PFSK-1 (cell line): ENCODE results near the gene RYR3.

Source experiments
- FOXP2 ChIP-seq: optimal IDR thresholded peaks from 2 replicates; pipeline ENCODE3; 2011; ENCODE audit warnings: borderline replicate concordance, control low read depth, inconsistent platforms; ENCODE audit not compliant: insufficient read depth; ENCODE audit errors: extremely low read length, extremely low read depth
- POLR2AphosphoS5 ChIP-seq: IDR thresholded peaks from 2 replicates; pipeline ENCODE4 v1.6.1; 2012; ENCODE audit warnings: low read depth, mild to moderate bottlenecking, control low read depth, low read length, moderate library complexity
- SIN3A ChIP-seq: IDR thresholded peaks from 2 replicates; pipeline ENCODE4 v1.6.1; 2012; ENCODE audit warnings: mild to moderate bottlenecking, low read length, moderate library complexity, borderline replicate concordance; ENCODE audit not compliant: insufficient read depth
- TAF1 ChIP-seq: IDR thresholded peaks from 2 replicates; pipeline ENCODE4 v1.6.1; 2012; ENCODE audit warnings: low read length, control low read depth, borderline replicate concordance; ENCODE audit not compliant: insufficient read depth
- TF ChIP-seq, protein P1 (sequence below), 2 experiments: IDR thresholded peaks; 2 replicates each; pipeline versions ENCODE4 v1.6.1 to v1.8.0; 2011 to 2012; ENCODE audit warnings: low read depth in 2 of 2, low read length in 2 of 2, control low read depth in 1 of 2, inconsistent platforms in 1 of 2, mild to moderate bottlenecking in 1 of 2, moderate library complexity in 1 of 2; ENCODE audit not compliant: insufficient read depth in 1 of 2

The RYR3 gene

DNA sequence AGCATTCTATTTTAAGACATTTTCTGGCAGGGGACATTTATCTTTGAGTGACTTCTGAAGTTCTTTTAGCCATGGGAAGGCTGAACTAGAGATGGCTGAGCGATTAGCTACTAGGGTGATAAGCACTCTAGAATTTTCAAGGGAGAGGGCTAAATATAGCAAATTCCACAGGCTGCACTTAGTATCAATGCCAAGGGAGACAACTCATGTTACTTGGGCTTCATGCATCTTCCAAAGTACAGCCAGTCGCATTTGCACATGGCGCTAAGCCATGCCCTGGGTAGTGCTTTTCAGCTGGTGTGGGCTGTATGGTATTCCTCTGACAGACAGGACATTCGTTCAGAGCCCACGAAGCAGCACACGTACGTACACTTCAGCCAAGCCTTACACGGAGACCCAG, 69.6 kb downstream of the RYR3 start:
- no peak for TF ChIP-seq TAF1
- no peak for TF ChIP-seq SIN3A
- TF ChIP-seq, protein P1, sequence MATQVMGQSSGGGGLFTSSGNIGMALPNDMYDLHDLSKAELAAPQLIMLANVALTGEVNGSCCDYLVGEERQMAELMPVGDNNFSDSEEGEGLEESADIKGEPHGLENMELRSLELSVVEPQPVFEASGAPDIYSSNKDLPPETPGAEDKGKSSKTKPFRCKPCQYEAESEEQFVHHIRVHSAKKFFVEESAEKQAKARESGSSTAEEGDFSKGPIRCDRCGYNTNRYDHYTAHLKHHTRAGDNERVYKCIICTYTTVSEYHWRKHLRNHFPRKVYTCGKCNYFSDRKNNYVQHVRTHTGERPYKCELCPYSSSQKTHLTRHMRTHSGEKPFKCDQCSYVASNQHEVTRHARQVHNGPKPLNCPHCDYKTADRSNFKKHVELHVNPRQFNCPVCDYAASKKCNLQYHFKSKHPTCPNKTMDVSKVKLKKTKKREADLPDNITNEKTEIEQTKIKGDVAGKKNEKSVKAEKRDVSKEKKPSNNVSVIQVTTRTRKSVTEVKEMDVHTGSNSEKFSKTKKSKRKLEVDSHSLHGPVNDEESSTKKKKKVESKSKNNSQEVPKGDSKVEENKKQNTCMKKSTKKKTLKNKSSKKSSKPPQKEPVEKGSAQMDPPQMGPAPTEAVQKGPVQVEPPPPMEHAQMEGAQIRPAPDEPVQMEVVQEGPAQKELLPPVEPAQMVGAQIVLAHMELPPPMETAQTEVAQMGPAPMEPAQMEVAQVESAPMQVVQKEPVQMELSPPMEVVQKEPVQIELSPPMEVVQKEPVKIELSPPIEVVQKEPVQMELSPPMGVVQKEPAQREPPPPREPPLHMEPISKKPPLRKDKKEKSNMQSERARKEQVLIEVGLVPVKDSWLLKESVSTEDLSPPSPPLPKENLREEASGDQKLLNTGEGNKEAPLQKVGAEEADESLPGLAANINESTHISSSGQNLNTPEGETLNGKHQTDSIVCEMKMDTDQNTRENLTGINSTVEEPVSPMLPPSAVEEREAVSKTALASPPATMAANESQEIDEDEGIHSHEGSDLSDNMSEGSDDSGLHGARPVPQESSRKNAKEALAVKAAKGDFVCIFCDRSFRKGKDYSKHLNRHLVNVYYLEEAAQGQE (IDR thresholded peaks at IDR 0.05; ENCODE audit: insufficient read depth in 1 of 2, low read depth in 2 of 2, low read length in 2 of 2), result no peak
- no peak for TF ChIP-seq POLR2AphosphoS5
- TF ChIP-seq FOXP2, result no peak

DNA sequence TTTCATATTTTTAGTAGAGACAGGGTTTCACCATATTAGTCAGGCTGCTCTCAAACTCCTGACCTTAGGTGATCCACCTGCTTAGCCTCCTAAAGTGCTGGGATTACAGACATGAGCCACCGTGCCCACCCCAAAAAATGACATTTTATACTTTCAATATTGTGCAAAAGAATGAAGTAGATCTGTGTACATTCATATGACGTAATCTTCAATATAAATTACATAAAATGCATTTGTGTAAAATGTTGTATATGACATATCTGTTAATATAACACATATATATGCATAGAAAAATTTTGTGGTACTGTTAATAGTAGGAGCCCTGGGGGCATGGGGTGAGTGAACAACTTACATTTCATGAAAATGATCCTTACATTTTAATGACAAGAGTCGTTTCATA, 71.7 kb downstream of the RYR3 start:
- TF ChIP-seq TAF1, result no peak

DNA sequence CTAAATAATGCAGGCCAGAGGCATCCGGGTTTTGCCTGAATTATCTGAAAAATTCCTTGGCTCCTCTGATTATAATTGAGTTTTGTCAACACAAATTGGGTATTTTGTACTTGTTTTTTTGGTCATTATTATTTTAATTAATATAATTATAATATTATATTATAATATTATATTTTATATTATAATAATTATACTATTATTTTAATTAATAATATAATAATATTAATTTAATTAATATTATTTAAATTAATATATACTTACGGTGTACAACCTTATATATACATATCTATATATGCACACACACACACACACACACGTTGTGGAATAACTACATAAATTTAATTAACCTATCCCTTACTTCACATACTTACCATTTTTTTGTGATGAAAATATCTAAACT, 73.5 kb downstream of the RYR3 start:
- TF ChIP-seq FOXP2 (no peak), SIN3A (no peak), TAF1 (no peak), POLR2AphosphoS5 (no peak)
- TF ChIP-seq, protein P1 (IDR thresholded peaks at IDR 0.05; ENCODE audit: insufficient read depth in 1 of 2, low read depth in 2 of 2, low read length in 2 of 2), result no peak

DNA sequence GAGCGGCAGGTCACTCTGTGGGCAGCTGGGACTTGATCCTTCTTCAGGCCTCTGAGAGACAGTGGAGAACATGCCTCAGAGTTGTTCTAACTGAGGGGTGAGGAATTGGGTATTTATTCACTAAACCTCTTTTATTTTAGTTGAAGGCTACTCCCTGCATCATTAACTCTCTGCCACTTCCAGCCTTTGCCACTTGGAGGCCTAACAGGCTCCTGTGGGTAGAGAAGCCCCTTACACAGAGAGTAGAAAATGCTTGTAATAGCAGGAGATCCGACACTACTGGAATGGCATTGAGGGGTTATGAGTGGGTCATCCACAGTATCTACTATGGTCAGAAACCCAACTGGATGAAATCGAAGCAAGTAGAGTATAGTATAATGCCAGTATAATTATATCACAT, 81.7 kb downstream of the RYR3 start:
- TF ChIP-seq SIN3A, result no peak
- TF ChIP-seq FOXP2, result no peak
- no peak for TF ChIP-seq POLR2AphosphoS5
- no peak for TF ChIP-seq TAF1
- TF ChIP-seq, protein P1 (IDR thresholded peaks at IDR 0.05; ENCODE audit: insufficient read depth in 1 of 2, low read depth in 2 of 2, low read length in 2 of 2), result no peak

DNA sequence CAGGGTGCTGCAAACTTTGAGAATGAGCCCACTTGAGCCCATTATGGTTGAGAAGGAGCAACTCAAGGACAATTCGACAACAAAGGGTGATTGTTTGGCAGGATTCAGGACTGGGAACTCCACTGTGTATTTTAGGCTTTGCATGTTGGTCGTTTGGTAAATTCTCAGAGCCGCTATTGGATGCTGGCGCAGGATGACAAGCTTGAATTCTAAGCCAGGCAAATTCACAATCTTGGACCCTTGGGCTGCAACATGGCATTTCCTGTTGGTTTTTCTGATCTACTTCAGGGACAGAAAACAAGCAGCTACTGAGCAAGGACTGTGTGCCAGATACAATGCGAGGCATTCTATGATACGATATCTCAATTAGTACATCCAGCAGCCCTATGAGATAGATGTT, 82.8 kb downstream of the RYR3 start:
- TF ChIP-seq POLR2AphosphoS5 (no peak), FOXP2 (no peak), TAF1 (no peak), SIN3A (no peak)
- TF ChIP-seq, protein P1 (IDR thresholded peaks at IDR 0.05; ENCODE audit: insufficient read depth in 1 of 2, low read depth in 2 of 2, low read length in 2 of 2), result no peak
